NCI-H510A (cell line): ENCODE data around the gene C2orf74.
A peak's percentile ranks its signal among the peaks of the same experiment; 100 is the strongest.
"Not testable (repeated sequence)": the region's sequence is repeated elsewhere in the genome, so short reads cannot be mapped to it uniquely, and the experiment has no call there.

Experiments used
- DNase-seq: peaks from one replicate; lab custom pipeline; 2025; lab: John Stamatoyannopoulos, UW

C2orf74 gene

GRCh38 chr2:61173116-61173515, 11.1 kb downstream of the C2orf74 start:
- DNase-seq, result no peak

DNA sequence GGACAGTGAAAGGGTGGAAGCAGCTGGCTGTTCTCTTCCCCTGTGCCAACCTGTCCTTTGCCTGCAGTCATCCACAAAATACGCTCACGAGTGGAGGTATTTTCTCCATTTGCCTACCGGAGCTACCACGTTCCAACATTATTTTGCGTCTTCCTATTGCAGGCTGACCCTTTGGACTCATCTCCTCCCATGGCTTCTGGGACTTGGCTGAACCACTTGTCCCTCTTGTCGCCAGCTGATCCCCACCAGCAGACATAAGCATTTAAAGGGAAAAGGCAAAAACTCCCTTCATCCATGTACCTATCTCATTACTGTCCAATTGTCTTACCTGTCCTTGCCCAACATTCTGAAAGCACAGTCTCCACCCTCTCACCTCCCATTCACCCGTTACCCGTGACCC, 13.0 kb downstream of the C2orf74 start:
- DNase-seq, result no peak

GRCh38 chr2:61176755-61177726, 15.1 kb downstream of the C2orf74 start:
- DNase-seq, result peak; percentile 92

GRCh38 chr2:61177727-61178549, 15.9 kb downstream of the C2orf74 start:
- DNase-seq, result no peak

GRCh38 chr2:61178603-61179545, 16.9 kb downstream of the C2orf74 start:
- peak; percentile 23 for DNase-seq

DNA sequence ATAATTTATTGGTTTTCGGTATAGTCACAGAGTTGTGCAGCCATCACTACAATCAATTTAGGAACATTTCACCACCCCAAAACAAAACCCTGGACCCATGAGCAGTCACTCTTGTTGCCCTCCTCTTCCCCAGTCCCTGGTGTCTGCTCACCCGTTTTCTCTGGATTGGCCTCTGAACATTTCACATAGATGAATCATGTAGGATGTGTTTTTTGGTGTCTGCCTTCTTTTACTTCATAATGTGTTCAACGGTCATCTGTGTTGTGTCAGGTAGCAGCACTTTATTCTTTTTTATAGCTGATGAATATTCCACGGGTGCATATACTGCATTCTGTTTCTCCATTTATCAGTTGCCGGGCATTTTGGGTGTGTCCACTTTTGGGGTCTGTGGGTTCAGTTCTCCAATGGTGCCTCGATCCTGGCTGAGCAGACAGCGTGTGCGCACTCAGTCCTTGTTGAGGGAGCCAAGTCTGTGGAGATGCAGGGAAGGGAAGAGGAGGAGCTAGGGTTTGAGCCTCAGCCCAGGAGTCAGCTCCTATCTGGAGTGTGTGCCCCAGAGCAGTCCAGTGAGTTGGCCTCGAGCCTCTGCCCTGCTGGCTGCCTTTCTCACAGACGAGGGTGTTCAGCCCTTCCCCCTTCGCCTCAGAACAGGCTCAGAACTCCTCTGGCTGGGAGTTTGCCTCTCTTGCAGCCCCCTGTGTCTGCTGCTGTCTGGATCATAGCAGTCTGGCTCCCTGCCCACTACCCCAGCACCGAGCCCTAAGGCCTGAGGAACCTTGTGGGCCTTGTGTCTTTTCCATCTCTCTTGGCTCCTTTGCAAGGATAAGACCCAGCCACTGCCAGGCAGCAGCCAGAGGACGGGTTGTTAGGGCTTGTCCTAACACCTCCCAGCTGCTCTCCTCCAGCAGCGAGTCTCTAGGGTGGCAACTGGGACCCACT, 18.0 kb downstream of the C2orf74 start:
- DNase-seq, result no peak

GRCh38 chr2:61180686-61181085, 18.7 kb downstream of the C2orf74 start:
- DNase-seq, result no peak

DNA sequence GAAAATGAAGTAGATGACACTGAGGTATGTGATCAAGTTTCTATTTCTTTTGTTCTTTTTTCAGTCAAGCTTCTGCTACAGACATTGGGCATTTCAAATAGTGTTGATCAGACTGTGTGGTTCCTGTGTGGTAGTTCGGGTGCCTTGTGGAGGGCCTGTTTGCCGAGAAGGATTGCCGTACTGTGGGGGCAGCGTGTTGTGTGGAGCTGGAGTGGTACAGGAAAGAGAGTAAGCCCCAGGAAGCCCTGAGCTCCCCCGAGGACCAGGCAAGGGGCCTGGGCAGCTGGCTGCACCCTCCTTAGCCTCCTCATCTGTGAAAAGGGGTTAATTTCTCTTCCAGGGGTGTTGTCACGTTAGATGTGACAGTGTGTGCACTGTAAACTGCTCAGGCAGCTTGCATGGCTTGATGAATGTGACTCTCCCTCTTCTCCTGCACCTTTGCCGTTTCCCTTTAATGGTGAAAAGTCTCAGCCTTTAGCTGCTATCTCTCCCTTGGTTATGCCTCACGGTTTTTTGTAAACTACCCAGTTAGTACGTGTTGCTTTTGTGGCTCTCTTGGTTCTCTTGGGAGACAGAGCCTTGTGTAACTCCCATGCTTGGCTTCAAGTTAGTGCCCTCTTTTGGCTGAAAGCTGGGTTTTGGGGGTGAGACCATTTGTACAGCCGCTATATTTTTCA, 19.5 kb downstream of the C2orf74 start:
- no peak for DNase-seq

- DNase-seq, result no peak
These were observed 20.0 kb downstream of the C2orf74 start for GRCh38 chr2:61182059-61182383.

GRCh38 chr2:61183795-61184194, 21.8 kb downstream of the C2orf74 start:
- no peak for DNase-seq

GRCh38 chr2:61184263-61184662, 22.3 kb downstream of the C2orf74 start:
- no peak for DNase-seq

DNA sequence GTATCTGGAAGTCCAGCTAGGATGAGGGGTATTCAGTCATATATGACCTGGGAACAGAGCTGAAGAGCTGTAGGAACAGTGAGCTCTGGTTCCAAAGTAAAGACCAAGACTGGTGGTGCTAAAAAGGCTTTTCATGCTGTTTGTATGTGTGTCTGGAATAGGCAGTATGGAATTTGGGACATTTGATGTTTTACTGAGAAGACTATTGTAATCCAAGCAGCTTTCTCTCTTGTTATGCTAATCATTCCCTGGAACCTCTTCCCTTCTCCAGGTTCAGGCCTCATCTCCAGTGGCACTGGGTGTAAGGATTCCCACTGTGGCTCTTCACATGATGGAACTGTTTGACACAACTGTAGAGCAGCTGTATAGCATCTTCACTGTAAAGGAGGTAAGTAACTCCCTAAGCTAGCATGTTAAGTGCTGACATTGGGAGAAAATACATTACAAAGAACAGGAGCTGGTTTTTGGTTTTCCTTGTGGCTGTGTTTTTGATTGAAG, 23.3 kb downstream of the C2orf74 start:
- DNase-seq, result no peak

DNA sequence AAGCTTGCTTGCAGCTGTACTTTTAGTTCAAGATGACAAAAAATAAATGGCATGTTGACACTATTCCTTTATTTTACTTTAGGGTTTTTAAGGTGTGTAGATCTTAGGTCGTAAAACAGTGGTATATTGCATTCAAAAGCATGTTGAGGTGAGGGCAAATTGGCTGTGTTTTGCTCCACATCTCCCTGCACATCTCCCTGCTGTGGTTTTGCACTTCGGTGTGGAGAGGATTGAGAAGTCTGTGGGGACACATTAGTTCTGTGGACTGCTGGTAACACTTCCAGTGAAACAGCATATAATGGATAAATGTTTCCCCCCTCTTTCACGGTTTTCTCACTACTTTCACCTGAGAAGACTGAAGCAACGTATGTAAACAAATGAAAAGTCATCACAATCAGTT, 25.1 kb downstream of the C2orf74 start:
- no peak for DNase-seq

- no peak for DNase-seq
These were observed 31.9 kb downstream of the C2orf74 start for GRCh38 chr2:61193670-61194561.

GRCh38 chr2:61194646-61195045, 32.7 kb downstream of the C2orf74 start:
- not testable (repeated sequence) for DNase-seq

GRCh38 chr2:61196671-61197070, 34.7 kb downstream of the C2orf74 start:
- no peak for DNase-seq

- no peak for DNase-seq
These were observed 43.1 kb downstream of the C2orf74 start for GRCh38 chr2:61205132-61205531.

GRCh38 chr2:61210332-61210981, 48.5 kb downstream of the C2orf74 start:
- no peak for DNase-seq
